Adrenal gland (tissue), 5 donors: ENCODE results near the gene C19orf25.

Source experiments
- CTCF ChIP-seq, 6 experiments: fragments of 450-650 bp in 4 of 6; fragments of 200-600 bp in 2 of 6; sonication (generic) in 1 of 6; IDR thresholded peaks; 1 replicate in 5 of 6; 2 replicates in 1 of 6; pipeline versions ENCODE4 v1.5.1 to v1.8.0; 2016 to 2021; ENCODE audit warnings: antibody characterized with exemption in 6 of 6, mild to moderate bottlenecking in 2 of 6, moderate library complexity in 1 of 6
- POLR2A ChIP-seq, 2 donors: fragments of 450-650 bp; IDR thresholded peaks; one replicate each; pipeline ENCODE4 v1.6.1; 2017; ENCODE audit warnings: antibody characterized with exemption in 2 of 2, mild to moderate bottlenecking in 2 of 2, moderate library complexity in 1 of 2
- donor health status: DM: no; HTN: no; CAD: no.

GRCh38 chr19:1509602-1510441 is 30.8 kb upstream of the C19orf25 start:
- TF ChIP-seq CTCF (IDR thresholded peaks at IDR 0.05) = no peak
- no peak for TF ChIP-seq POLR2A (IDR thresholded peaks at IDR 0.05)
